ENCODE data around the gene ZNF687. TPM values are rescaled to one million over a fixed set of nuclear protein-coding genes. Genes with fewer than 3 reads are reported as not detected.
A peak's percentile ranks its signal among the peaks of the same experiment; 100 is the strongest.

The ZNF687 gene
- total and polyA plus RNA-seq, 7 donors, result 4.6 to 14.8 (median 11.7) TPM

GRCh38 chr1:151287767-151288500 lies 5.8 kb downstream of the ZNF687 start:
- DNase-seq, result no peak

GRCh38 chr1:151288502-151288901 lies 6.4 kb downstream of the ZNF687 start:
- no peak for DNase-seq
- no peak overlapping the region for H3K4me3 ChIP-seq
- peaks cover 3 to 84% of the 10 kb centered on the region in 2 donors for H3K36me3 ChIP-seq (ENCODE audit: insufficient read depth in 1 of 2, low read depth in 1 of 2)
- no peaks in the 10 kb centered on the region for H3K27me3 ChIP-seq (ENCODE audit: insufficient read depth in 3 of 3, low read length in 2 of 3)
- intact Hi-C loops (cut with DNase I), result no loop called here
- H3K9me3 ChIP-seq, result no peaks in the 10 kb centered on the region
- 82 to 92% (median 82%) methylated on average over 14 of the region's 14 CpGs for WGBS, 3 donors
- no peak overlapping the region for H3K27ac ChIP-seq
- ATAC-seq, result no peak
- H3K4me1 ChIP-seq, result peaks cover 10% of the 10 kb centered on the region
- TF ChIP-seq, protein P1, sequence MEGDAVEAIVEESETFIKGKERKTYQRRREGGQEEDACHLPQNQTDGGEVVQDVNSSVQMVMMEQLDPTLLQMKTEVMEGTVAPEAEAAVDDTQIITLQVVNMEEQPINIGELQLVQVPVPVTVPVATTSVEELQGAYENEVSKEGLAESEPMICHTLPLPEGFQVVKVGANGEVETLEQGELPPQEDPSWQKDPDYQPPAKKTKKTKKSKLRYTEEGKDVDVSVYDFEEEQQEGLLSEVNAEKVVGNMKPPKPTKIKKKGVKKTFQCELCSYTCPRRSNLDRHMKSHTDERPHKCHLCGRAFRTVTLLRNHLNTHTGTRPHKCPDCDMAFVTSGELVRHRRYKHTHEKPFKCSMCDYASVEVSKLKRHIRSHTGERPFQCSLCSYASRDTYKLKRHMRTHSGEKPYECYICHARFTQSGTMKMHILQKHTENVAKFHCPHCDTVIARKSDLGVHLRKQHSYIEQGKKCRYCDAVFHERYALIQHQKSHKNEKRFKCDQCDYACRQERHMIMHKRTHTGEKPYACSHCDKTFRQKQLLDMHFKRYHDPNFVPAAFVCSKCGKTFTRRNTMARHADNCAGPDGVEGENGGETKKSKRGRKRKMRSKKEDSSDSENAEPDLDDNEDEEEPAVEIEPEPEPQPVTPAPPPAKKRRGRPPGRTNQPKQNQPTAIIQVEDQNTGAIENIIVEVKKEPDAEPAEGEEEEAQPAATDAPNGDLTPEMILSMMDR (IDR thresholded peaks at IDR 0.05), result no peak

More at GRCh38 chr1:151287767-151288500, 5.8 kb downstream of the ZNF687 start:
- Histone ChIP-seq H3K9me3 (no peaks in the 10 kb centered on the region), H3K36me3 (ENCODE audit: insufficient read depth in 1 of 2, low read depth in 1 of 2) (peaks cover 3 to 78% of the 10 kb centered on the region in 2 donors), H3K4me1 (peaks cover 16% of the 10 kb centered on the region), H3K4me3 (no peak overlapping the region), H3K27me3 (ENCODE audit: insufficient read depth in 3 of 3, low read length in 2 of 3) (no peaks in the 10 kb centered on the region), H3K27ac (no peak overlapping the region)
- ATAC-seq, result no peak
- intact Hi-C loops (cut with DNase I), result no loop called here
- 88 to 91% (median 90%) methylated on average over 20 to 22 of the region's 22 CpGs for WGBS, 3 donors
- TF ChIP-seq, protein P1 (IDR thresholded peaks at IDR 0.05), result no peak

DNA sequence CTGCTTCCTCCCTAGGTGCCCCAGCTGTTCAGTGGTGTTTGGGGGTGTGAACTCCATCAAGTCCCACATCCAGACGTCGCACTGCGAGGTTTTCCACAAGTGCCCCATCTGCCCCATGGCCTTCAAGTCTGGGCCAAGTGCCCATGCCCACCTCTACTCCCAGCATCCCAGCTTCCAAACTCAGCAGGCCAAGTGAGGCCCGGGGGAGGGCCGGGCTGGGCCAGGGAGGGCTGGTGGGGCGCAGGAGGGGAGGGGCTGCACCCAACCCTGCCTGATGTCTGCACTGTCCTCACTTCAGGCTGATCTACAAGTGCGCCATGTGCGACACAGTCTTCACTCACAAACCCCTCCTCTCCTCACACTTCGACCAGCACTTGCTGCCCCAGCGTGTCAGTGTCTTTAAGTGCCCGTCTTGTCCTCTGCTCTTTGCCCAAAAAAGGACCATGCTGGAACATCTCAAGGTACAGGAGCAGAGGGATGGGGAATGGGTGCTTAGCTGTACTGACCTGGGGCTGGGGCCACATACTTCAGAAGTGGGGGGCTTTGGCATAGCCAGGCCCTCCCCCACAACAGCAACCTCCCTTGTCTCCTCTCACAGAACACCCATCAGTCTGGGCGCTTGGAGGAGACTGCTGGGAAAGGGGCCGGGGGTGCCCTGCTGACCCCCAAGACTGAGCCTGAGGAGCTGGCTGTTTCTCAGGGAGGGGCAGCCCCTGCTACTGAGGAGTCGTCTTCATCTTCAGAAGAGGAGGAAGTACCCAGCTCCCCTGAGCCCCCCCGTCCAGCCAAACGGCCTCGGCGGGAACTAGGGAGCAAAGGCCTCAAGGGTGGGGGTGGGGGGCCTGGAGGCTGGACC lies 7.2 kb downstream of the ZNF687 start:
- DNase-seq (no peak), ATAC-seq (peak in 2 of 4 donors; percentile 2 to 9)
- intact Hi-C loops (cut with DNase I), result no loop called here
- Histone ChIP-seq H3K27me3 (ENCODE audit: insufficient read depth in 3 of 3, low read length in 2 of 3) (no peaks in the 10 kb centered on the region), H3K27ac (no peak overlapping the region), H3K36me3 (ENCODE audit: insufficient read depth in 1 of 2, low read depth in 1 of 2) (peaks cover 3 to 92% of the 10 kb centered on the region in 2 donors), H3K4me1 (peaks cover 2% of the 10 kb centered on the region), H3K4me3 (no peak overlapping the region), H3K9me3 (no peaks in the 10 kb centered on the region)
- TF ChIP-seq, protein P1 (IDR thresholded peaks at IDR 0.05), result no peak
- WGBS, 3 donors, result 68 to 73% (median 70%) methylated on average over 18 of the region's 18 CpGs

- DNase-seq, result no peak
- no peak overlapping the region for H3K27ac ChIP-seq
- peak in 1 of 4 donors; percentile 1 for ATAC-seq
- no peaks in the 10 kb centered on the region for H3K27me3 ChIP-seq (ENCODE audit: insufficient read depth in 3 of 3, low read length in 2 of 3)
- intact Hi-C loops (cut with DNase I), result no loop called here
- TF ChIP-seq, protein P1 (IDR thresholded peaks at IDR 0.05), result no peak
- peaks cover 7 to 97% of the 10 kb centered on the region in 2 donors for H3K36me3 ChIP-seq (ENCODE audit: insufficient read depth in 1 of 2, low read depth in 1 of 2)
- no peak overlapping the region for H3K4me3 ChIP-seq
- WGBS, 3 donors, result 86 to 91% (median 87%) methylated on average over 20 to 21 of the region's 21 CpGs
- H3K4me1 ChIP-seq, result no peaks in the 10 kb centered on the region
- no peaks in the 10 kb centered on the region for H3K9me3 ChIP-seq
Observed at GRCh38 chr1:151289991-151290708, 8.1 kb downstream of the ZNF687 start.
